Astrocyte (in vitro differentiated cells and primary cell): Measurements from ENCODE around the gene APBA2.

Source experiments
- CTCF ChIP-seq: IDR thresholded peaks from 2 replicates; pipeline ENCODE4 v1.5.1; 2011; ENCODE audit warnings: low read depth, mild to moderate bottlenecking, inconsistent platforms, low read length, moderate library complexity; ENCODE audit not compliant: insufficient read depth
- EZH2 ChIP-seq: IDR thresholded peaks from 2 replicates; pipeline ENCODE4 v1.6.1; 2012; ENCODE audit warnings: mild to moderate bottlenecking, low read length, inconsistent platforms; ENCODE audit not compliant: insufficient read depth

DNA sequence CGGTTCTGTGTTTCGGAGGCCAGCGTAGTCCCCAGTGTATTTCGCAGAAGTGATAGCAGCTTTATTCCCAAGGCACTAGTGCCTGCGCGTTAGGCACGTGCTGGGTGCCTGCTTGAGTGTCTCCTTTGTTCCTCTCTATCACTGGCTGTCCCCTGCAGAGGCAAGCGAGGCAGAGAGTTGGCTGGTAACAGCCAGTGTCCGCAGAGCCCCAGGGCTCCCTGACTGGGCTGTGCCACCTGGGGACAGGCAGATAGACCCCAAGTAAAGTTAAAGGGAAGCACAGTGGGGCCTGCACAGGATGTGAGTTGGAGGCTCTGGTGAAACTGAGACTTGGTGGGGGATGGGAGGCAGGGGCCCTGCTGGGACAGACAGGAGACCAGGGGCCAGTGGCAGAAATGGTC is 50.7 kb downstream of the APBA2 start:
- TF ChIP-seq CTCF (no peak), EZH2 (no peak)
